K562 (cell line): ENCODE results near the gene HSDL1. TPM values are rescaled to one million over a fixed set of nuclear protein-coding genes. Genes with fewer than 3 reads are reported as not detected.
A peak's percentile ranks its signal among the peaks of the same experiment; 100 is the strongest.

Experiments used
- ATF2 ChIP-seq: sonication (generic); formaldehyde crosslinking; IDR thresholded peaks from 2 replicates; pipeline ENCODE4 v1.8.1; 2022; ENCODE audit warnings: missing genetic modification reagents
- CHD7 ChIP-seq: fragments of 200-600 bp; sonication (generic); IDR thresholded peaks from one replicate; pipeline ENCODE4 v1.6.1; 2012; ENCODE audit warnings: mild to moderate bottlenecking, low read depth, low read length, inconsistent platforms
- DNMT1 ChIP-seq: fragments of 450-650 bp; IDR thresholded peaks from 2 replicates; pipeline ENCODE4 v1.6.1; 2016; ENCODE audit warnings: antibody characterized with exemption, mild to moderate bottlenecking
- HDAC6 ChIP-seq: IDR thresholded peaks from 2 replicates; pipeline ENCODE4 v1.6.1; 2012; ENCODE audit warnings: low read depth, mild to moderate bottlenecking, control low read depth, inconsistent platforms, low read length, moderate library complexity
- PRDM10 ChIP-seq: fragments of 450-650 bp; IDR thresholded peaks from 2 replicates; pipeline ENCODE4 v1.6.1; 2018; ENCODE audit not compliant: partially characterized antibody
- RBM14 ChIP-seq: fragments of 200-400 bp; formaldehyde crosslinking; IDR thresholded peaks from 2 replicates; pipeline ENCODE4 v1.6.1; 2018; ENCODE audit warnings: low read depth, mild to moderate bottlenecking, low read length, moderate library complexity, borderline replicate concordance; ENCODE audit not compliant: insufficient read depth
- SMARCA4 ChIP-seq: fragments of 450-650 bp; IDR thresholded peaks from 2 replicates; pipeline ENCODE4 v1.6.1; 2016
- TBP ChIP-seq: optimal IDR thresholded peaks from 2 replicates; pipeline ENCODE3; 2011; ENCODE audit warnings: low read depth, low read length, improper control_type of control experiment
- ZNF785 ChIP-seq: fragments of 250-450 bp; sonication (Bioruptor Pico); IDR thresholded peaks from 2 replicates; pipeline ENCODE4 v1.4.0; 2020; ENCODE audit warnings: mild to moderate bottlenecking
- polyA plus RNA-seq, 8 experiments: library from polyadenylated mRNA; depleted of rRNA in 4 of 8; stranded (reverse) in 5 of 8; unstranded in 3 of 8; fragments of >200 nt; fragmentation: Nextera tagmentation in 2 of 8; fragmentation: Illumina TruSeq in 1 of 8; extraction: Ambion mirVana in 2 of 8; extraction: Trizol in 1 of 8; gene quantifications; 2 replicates each; pipeline versions ENCODE4 v1.2.1 to v1.2.3, GENCODE V29; 2011 to 2014; ENCODE audit warnings: inconsistent platforms in 1 of 8, missing spikeins in 1 of 8
- total RNA-seq, 7 experiments: library from RNA; depleted of rRNA in 6 of 7; stranded (reverse); fragments of >200 nt in 6 of 7; fragmentation: Illumina TruSeq in 2 of 7; extraction: Trizol in 2 of 7; gene quantifications; 2 replicates each; pipeline versions ENCODE4 v1.2.1 to v1.2.3, GENCODE V29; 2011 to 2021; ENCODE audit warnings: low replicate concordance in 1 of 7

The HSDL1 gene
- total and polyA plus RNA-seq, 9 of the 15 experiments (the other 6 are each of a cell fraction or from before 2014, with no cell fraction given), result 14.8 to 41.2 (median 27.7) TPM

GRCh38 chr16:84138824-84139627 lies 6.0 kb downstream of the HSDL1 start (continued):
- TF ChIP-seq CHD7, result no peak
- TF ChIP-seq RBM14, result no peak
- no peak for TF ChIP-seq HDAC6
- no peak for TF ChIP-seq ATF2
- TF ChIP-seq ZNF785 (CRISPR knock-in tag), result no peak
- TF ChIP-seq TBP, result peak; percentile 73
- TF ChIP-seq PRDM10, result peak; percentile 90
- TF ChIP-seq SMARCA4, result peak; percentile 73
- no peak; the same call in 1 of the 2 replicates for TF ChIP-seq DNMT1
